Fibroblast of lung (primary cell): Measurements from ENCODE around the gene ACAN. TPM values are rescaled to one million over a fixed set of nuclear protein-coding genes. Genes with fewer than 3 reads are reported as not detected.

Experiments used
- DNase-seq, 2 donors: peaks; one replicate each; pipeline versions ENCODE4 v3.0.0 to v3.0.0-alpha.2; 2010; ENCODE audit warnings: low read depth in 2 of 2
- H2AFZ ChIP-seq: 2 replicates; pipeline ENCODE4 v1.5.1; 2012; ENCODE audit warnings: low read length, control low read depth, inconsistent platforms
- H3K27ac ChIP-seq: 2 replicates; pipeline ENCODE4 v1.5.1; 2011; ENCODE audit warnings: low read length, control low read depth; ENCODE audit not compliant: insufficient read depth
- H3K27me3 ChIP-seq: 2 replicates; pipeline ENCODE4 v1.5.1; 2011; ENCODE audit warnings: mild to moderate bottlenecking, low read length; ENCODE audit not compliant: control insufficient read depth, insufficient read depth
- H3K36me3 ChIP-seq: 2 replicates; pipeline ENCODE4 v1.5.1; 2011; ENCODE audit warnings: low read length; ENCODE audit not compliant: control insufficient read depth, insufficient read depth
- H3K4me1 ChIP-seq: 2 replicates; pipeline ENCODE4 v1.5.1; 2011; ENCODE audit warnings: low read length; ENCODE audit not compliant: control insufficient read depth, insufficient read depth; ENCODE audit errors: extremely low read depth
- H3K4me2 ChIP-seq: 2 replicates; pipeline ENCODE4 v1.5.1; 2011; ENCODE audit warnings: low read length, control low read depth; ENCODE audit not compliant: insufficient read depth; ENCODE audit errors: extremely low read depth
- H3K4me3 ChIP-seq, 4 experiments: fragments of 200-600 bp in 1 of 4; sonication (generic) in 1 of 4; replicated peaks in 1 of 4; 2 replicates each; pipeline ENCODE4 v1.5.1; 2011 to 2016; ENCODE audit warnings: low read length in 4 of 4, low read depth in 3 of 4, mild to moderate bottlenecking in 3 of 4, control low read depth in 2 of 4, inconsistent platforms in 1 of 4, mixed read lengths in 1 of 4; ENCODE audit not compliant: insufficient read depth in 1 of 4; ENCODE audit errors: control extremely low read depth in 1 of 4
- H3K79me2 ChIP-seq: 2 replicates; pipeline ENCODE4 v1.5.1; 2012; ENCODE audit warnings: mild to moderate bottlenecking, low read length, inconsistent platforms; ENCODE audit not compliant: control insufficient read depth, insufficient read depth
- H3K9ac ChIP-seq: 2 replicates; pipeline ENCODE4 v1.5.1; 2011; ENCODE audit warnings: mild to moderate bottlenecking, low read length, control low read depth; ENCODE audit not compliant: insufficient read depth
- H3K9me3 ChIP-seq: 2 replicates; pipeline ENCODE4 v1.5.1; 2012; ENCODE audit warnings: low read depth, low read length; ENCODE audit not compliant: control insufficient read depth, insufficient read depth
- H4K20me1 ChIP-seq: 2 replicates; pipeline ENCODE4 v1.5.1; 2011; ENCODE audit warnings: low read length; ENCODE audit not compliant: control insufficient read depth, insufficient read depth; ENCODE audit errors: extremely low read depth
- EZH2 ChIP-seq: IDR thresholded peaks from 2 replicates; pipeline ENCODE4 v1.5.1; 2012; ENCODE audit warnings: low read length, control low read depth, mild to moderate bottlenecking; ENCODE audit errors: missing control alignments
- polyA plus RNA-seq, 2 donors: library from polyadenylated mRNA; depleted of rRNA in 1 of 2; stranded (reverse) in 1 of 2; unstranded in 1 of 2; fragments of >200 nt; gene quantifications; 2 replicates each; pipeline ENCODE4 v1.2.1, GENCODE V29; 2011 to 2012; ENCODE audit warnings: missing spikeins in 1 of 2
- total RNA-seq: library from RNA; depleted of rRNA; stranded (reverse); fragments of >200 nt; gene quantifications from 2 replicates; pipeline ENCODE4 v1.2.1, GENCODE V29; 2014
- TF ChIP-seq, protein P1 (sequence below), 2 donors: IDR thresholded peaks in 1 of 2; conservative IDR thresholded peaks in 1 of 2; 1 replicate in 1 of 2; 2 replicates in 1 of 2; pipeline ENCODE4 v1.5.1; 2011 to 2012; ENCODE audit warnings: low read length in 2 of 2, control low read depth in 1 of 2, inconsistent platforms in 1 of 2, low read depth in 1 of 2, mild to moderate bottlenecking in 1 of 2

Gene ACAN
- total and polyA plus RNA-seq, 2 donors (not counting 1 experiment from before 2014, with no cell fraction given) = under 0.01 to 3.0 TPM

DNA sequence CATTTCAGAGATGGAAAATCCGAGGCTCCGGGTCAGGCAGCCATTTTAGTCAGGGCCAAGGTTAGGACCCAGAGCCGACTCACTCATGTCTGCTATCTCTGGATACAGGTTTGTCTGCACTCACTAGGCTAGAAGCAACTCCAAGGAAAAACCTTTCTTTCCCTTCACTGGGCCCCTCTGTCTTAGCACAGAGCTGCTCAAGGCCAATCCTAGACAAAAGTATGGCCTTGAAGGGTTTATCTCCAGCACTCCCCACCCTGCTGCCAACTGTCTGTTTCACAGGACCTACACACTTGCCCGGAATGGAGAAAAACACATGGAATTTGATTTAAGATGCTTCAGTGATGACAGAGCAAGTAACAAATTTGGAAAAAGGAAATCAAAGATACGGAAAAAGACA lies 25.6 kb downstream of the ACAN start:
- Histone ChIP-seq H2AFZ (no peak overlapping the region), H4K20me1 (no peaks in the 10 kb centered on the region), H3K4me2 (no peak overlapping the region), H3K27me3 (peaks cover 11% of the 10 kb centered on the region), H3K27ac (no peak overlapping the region), H3K9me3 (no peaks in the 10 kb centered on the region), H3K4me3 (no peak overlapping the region), H3K36me3 (no peaks in the 10 kb centered on the region), H3K79me2 (no peaks in the 10 kb centered on the region), H3K9ac (no peak overlapping the region), H3K4me1 (peaks cover under 1% of the 10 kb centered on the region)
- no peak for DNase-seq
- no peak for TF ChIP-seq EZH2
- TF ChIP-seq, protein P1, sequence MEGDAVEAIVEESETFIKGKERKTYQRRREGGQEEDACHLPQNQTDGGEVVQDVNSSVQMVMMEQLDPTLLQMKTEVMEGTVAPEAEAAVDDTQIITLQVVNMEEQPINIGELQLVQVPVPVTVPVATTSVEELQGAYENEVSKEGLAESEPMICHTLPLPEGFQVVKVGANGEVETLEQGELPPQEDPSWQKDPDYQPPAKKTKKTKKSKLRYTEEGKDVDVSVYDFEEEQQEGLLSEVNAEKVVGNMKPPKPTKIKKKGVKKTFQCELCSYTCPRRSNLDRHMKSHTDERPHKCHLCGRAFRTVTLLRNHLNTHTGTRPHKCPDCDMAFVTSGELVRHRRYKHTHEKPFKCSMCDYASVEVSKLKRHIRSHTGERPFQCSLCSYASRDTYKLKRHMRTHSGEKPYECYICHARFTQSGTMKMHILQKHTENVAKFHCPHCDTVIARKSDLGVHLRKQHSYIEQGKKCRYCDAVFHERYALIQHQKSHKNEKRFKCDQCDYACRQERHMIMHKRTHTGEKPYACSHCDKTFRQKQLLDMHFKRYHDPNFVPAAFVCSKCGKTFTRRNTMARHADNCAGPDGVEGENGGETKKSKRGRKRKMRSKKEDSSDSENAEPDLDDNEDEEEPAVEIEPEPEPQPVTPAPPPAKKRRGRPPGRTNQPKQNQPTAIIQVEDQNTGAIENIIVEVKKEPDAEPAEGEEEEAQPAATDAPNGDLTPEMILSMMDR (conservative IDR thresholded peaks at IDR 0.05 in 1 of 2, IDR thresholded peaks at IDR 0.05 in 1 of 2; ENCODE audit: low read depth in 1 of 2, low read length in 2 of 2) = no peak

DNA sequence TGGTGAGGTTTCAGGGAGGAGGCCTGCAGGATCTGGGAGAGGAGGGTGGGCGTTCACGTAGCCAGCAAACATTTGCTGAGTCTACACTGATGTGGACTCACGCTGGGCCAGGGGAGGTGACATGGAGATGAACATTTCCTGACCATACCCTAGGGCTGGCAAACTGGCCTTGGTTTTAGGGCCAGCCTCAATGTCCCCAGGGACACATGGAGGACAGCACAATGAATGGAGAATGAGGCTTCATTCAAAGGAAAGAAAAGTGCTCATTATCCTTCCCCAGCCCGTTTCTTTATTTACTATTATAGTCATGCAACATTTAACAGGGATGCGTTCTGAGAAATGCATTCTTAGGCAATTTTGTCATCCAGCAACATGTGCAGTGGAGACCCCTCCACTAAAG lies 26.8 kb downstream of the ACAN start:
- no peak for DNase-seq
- no peak overlapping the region for H3K4me2 ChIP-seq
- no peaks in the 10 kb centered on the region for H3K36me3 ChIP-seq
- H3K27ac ChIP-seq = no peak overlapping the region
- peaks cover 9% of the 10 kb centered on the region for H3K27me3 ChIP-seq
- no peaks in the 10 kb centered on the region for H4K20me1 ChIP-seq
- peaks cover 5% of the 10 kb centered on the region for H3K4me1 ChIP-seq
- H3K9ac ChIP-seq = no peak overlapping the region
- H2AFZ ChIP-seq = no peak overlapping the region
- H3K4me3 ChIP-seq = no peak overlapping the region
- no peaks in the 10 kb centered on the region for H3K9me3 ChIP-seq
- no peaks in the 10 kb centered on the region for H3K79me2 ChIP-seq
- TF ChIP-seq, protein P1 (conservative IDR thresholded peaks at IDR 0.05 in 1 of 2, IDR thresholded peaks at IDR 0.05 in 1 of 2; ENCODE audit: low read depth in 1 of 2, low read length in 2 of 2) = no peak

DNA sequence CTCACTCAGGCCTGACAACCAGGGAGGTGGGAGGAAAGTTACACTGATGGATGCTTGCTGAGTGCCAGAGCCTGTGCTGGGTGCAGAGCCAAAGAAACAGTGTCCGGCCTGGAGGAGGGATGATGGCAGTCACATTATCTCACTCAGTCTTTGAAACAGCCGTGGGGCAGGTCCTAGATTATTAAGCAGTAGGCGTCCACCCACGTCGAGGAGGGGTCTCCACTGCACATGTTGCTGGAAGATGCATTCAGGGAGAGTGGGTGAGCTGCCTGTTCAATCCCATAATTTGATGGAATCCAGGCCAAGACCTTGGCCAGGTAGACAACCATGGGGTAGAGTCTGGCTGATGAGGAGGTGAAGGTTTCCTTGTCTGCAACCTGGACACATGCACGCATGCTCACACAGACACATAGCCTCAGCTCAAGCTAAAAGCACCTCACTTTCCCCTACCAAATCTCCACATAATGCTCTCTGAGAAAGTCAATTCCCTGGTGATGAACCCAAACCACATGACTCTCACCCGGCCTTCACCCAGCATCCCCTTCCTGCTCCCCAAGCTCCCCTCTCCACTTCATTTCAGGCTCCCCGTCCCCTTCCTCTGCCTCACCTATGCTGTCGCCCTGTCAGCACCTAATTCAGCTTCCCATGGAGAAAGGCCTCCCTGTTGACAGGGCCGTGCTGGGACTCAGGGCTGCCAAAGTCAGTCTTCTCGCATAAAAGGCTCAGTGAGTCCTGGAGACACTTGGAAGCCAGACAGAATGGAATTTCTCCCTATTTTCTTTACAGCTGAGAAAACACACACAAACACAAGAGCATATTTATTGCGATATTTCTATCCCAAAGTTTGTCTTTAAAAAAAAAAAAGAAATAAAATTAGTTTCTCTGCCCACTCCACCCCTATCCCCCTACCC lies 29.8 kb downstream of the ACAN start:
- Histone ChIP-seq H3K36me3 (no peaks in the 10 kb centered on the region), H3K79me2 (no peaks in the 10 kb centered on the region), H3K27me3 (no peaks in the 10 kb centered on the region), H2AFZ (no peak overlapping the region), H3K4me3 (no peak overlapping the region), H3K4me2 (no peak overlapping the region), H3K4me1 (peaks cover 5% of the 10 kb centered on the region), H3K9ac (no peak overlapping the region), H3K27ac (no peak overlapping the region), H3K9me3 (no peaks in the 10 kb centered on the region), H4K20me1 (no peaks in the 10 kb centered on the region)
- TF ChIP-seq, protein P1 (conservative IDR thresholded peaks at IDR 0.05 in 1 of 2, IDR thresholded peaks at IDR 0.05 in 1 of 2; ENCODE audit: low read depth in 1 of 2, low read length in 2 of 2) = no peak
- no peak for TF ChIP-seq EZH2
- no peak for DNase-seq
